Hepatocyte (in vitro differentiated cells): ENCODE data around the gene ALDH18A1. TPM values are rescaled to one million over a fixed set of nuclear protein-coding genes. Genes with fewer than 3 reads are reported as not detected.

Experiments used
- DNase-seq: peaks from one replicate; pipeline ENCODE4 v3.0.0-alpha.2; 2016; ENCODE audit warnings: low spot score
- H2AFZ ChIP-seq: fragments of 200-600 bp; sonication (generic); 2 replicates; pipeline ENCODE4 v1.6.0; 2016; ENCODE audit warnings: antibody characterized with exemption, mild to moderate bottlenecking
- H3K27ac ChIP-seq: fragments of 200-600 bp; sonication (generic); 2 replicates; pipeline ENCODE4 v1.5.1; 2016; ENCODE audit warnings: mild to moderate bottlenecking
- H3K27me3 ChIP-seq: fragments of 200-600 bp; sonication (generic); 2 replicates; pipeline ENCODE4 v1.6.1; 2016
- H3K36me3 ChIP-seq: fragments of 200-600 bp; sonication (generic); replicated peaks from 2 replicates; pipeline ENCODE4 v1.5.1; 2016; ENCODE audit warnings: low read depth; ENCODE audit not compliant: insufficient read depth
- H3K4me1 ChIP-seq: fragments of 200-600 bp; sonication (generic); 2 replicates; pipeline ENCODE4 v1.5.1; 2016; ENCODE audit warnings: mild to moderate bottlenecking, moderate library complexity; ENCODE audit not compliant: insufficient read depth
- H3K4me2 ChIP-seq: fragments of 200-600 bp; sonication (generic); 2 replicates; pipeline ENCODE4 v1.6.0; 2016
- H3K4me3 ChIP-seq: fragments of 200-600 bp; sonication (generic); 2 replicates; pipeline ENCODE4 v1.5.1; 2016; ENCODE audit warnings: mild to moderate bottlenecking
- H3K79me2 ChIP-seq: fragments of 200-600 bp; sonication (generic); 2 replicates; pipeline ENCODE4 v1.6.0; 2017; ENCODE audit warnings: mild to moderate bottlenecking
- H3K9me2 ChIP-seq: fragments of 200-600 bp; sonication (generic); replicated peaks from 2 replicates; pipeline ENCODE4 v1.6.0; 2017; ENCODE audit warnings: mild to moderate bottlenecking; ENCODE audit not compliant: insufficient read depth
- H3K9me3 ChIP-seq: fragments of 200-600 bp; sonication (generic); 2 replicates; pipeline ENCODE4 v1.5.1; 2016; ENCODE audit warnings: low read depth, mild to moderate bottlenecking
- H4K20me1 ChIP-seq: fragments of 200-600 bp; sonication (generic); 2 replicates; pipeline ENCODE4 v1.6.0; 2016; ENCODE audit warnings: mild to moderate bottlenecking; ENCODE audit not compliant: insufficient read depth, poor library complexity, severe bottlenecking
- CTCF ChIP-seq: fragments of 200-600 bp; sonication (generic); IDR thresholded peaks from 2 replicates; pipeline ENCODE4 v1.5.1; 2016; ENCODE audit warnings: antibody characterized with exemption, mild to moderate bottlenecking; ENCODE audit not compliant: poor library complexity
- EZH2 ChIP-seq: fragments of 200-600 bp; sonication (generic); IDR thresholded peaks from 2 replicates; pipeline ENCODE4 v1.6.1; 2016; ENCODE audit warnings: antibody characterized with exemption, mild to moderate bottlenecking, borderline replicate concordance
- EZH2phosphoT487 ChIP-seq: fragments of 200-600 bp; sonication (generic); IDR thresholded peaks from one replicate; pipeline ENCODE4 v1.6.1; 2018; ENCODE audit warnings: antibody characterized with exemption, mild to moderate bottlenecking, low read depth, moderate library complexity; ENCODE audit not compliant: unreplicated experiment, severe bottlenecking
- whole genome bisulfite sequencing: methylation state at CpG from one replicate; pipeline ENCODE4 v1.1.6; 2016; ENCODE audit warnings: low lambda C conversion rate; ENCODE audit errors: missing lambda C conversion rate; 5-methylcytosine and 5-hydroxymethylcytosine counted together
- polyA plus RNA-seq: library from polyadenylated mRNA; unstranded; fragments of >200 nt; fragmentation: Nextera tagmentation; extraction: Ambion mirVana; gene quantifications from 2 replicates; pipeline ENCODE4 v1.2.1, GENCODE V29; 2016
- total RNA-seq: library from RNA; depleted of rRNA; stranded (reverse); fragments of >200 nt; gene quantifications from 2 replicates; pipeline ENCODE4 v1.2.3, GENCODE V29; 2014

ALDH18A1 gene
- total RNA-seq (136 and 168 TPM in 2 replicates), polyA plus RNA-seq (105 and 106 TPM in 2 replicates)

GRCh38 chr10:95656291-95657164, at the start of gene ALDH18A1:
Gene ALDH18A1 (minus strand): TSS chr10:95656711. CDS start chr10:95653377, 3,334 bp downstream.
- H3K9me3 ChIP-seq, result peaks cover 5% of the 10 kb centered on the region
- H3K4me1 ChIP-seq, result no peaks in the 10 kb centered on the region
- no peaks in the 10 kb centered on the region for H3K36me3 ChIP-seq
- H3K27ac ChIP-seq, result peak within 1 kb of the TSS; percentile 84
- H2AFZ ChIP-seq, result peak within 1 kb of the TSS; percentile 48
- H3K79me2 ChIP-seq, result peaks cover 46% of the 10 kb centered on the region
- peaks cover 3% of the 10 kb centered on the region for H4K20me1 ChIP-seq
- TF ChIP-seq CTCF, result peak; percentile 9
- no peak for TF ChIP-seq EZH2phosphoT487
- H3K4me3 ChIP-seq, result peak within 1 kb of the TSS; percentile 65
- H3K27me3 ChIP-seq, result no peaks in the 10 kb centered on the region
- peak within 1 kb of the TSS; percentile 77 for H3K4me2 ChIP-seq
- DNase-seq, result peak; percentile 96
- WGBS, result under 1% methylated on average over 81 of the region's 83 CpGs
- H3K9me2 ChIP-seq, result no peaks in the 10 kb centered on the region

GRCh38 chr10:95698415-95698814, 41.9 kb upstream of the ALDH18A1 start:
- Histone ChIP-seq H3K4me2 (no peak overlapping the region), H4K20me1 (no peaks in the 10 kb centered on the region), H3K9me3 (no peaks in the 10 kb centered on the region), H3K27ac (no peak overlapping the region), H3K4me1 (no peaks in the 10 kb centered on the region), H3K36me3 (no peaks in the 10 kb centered on the region), H3K27me3 (no peaks in the 10 kb centered on the region), H3K4me3 (no peak overlapping the region), H3K9me2 (no peaks in the 10 kb centered on the region), H2AFZ (no peak overlapping the region), H3K79me2 (peaks cover 1% of the 10 kb centered on the region)
- no peak for TF ChIP-seq CTCF
- 64% methylated on average over 2 of the region's 2 CpGs for WGBS
- DNase-seq, result no peak

GRCh38 chr10:95697429-95697828, 40.9 kb upstream of the ALDH18A1 start:
- TF ChIP-seq EZH2, result no peak
- no peak for TF ChIP-seq CTCF
- TF ChIP-seq EZH2phosphoT487, result no peak
- H3K9me3 ChIP-seq, result no peaks in the 10 kb centered on the region
- H4K20me1 ChIP-seq, result no peaks in the 10 kb centered on the region
- no peak for DNase-seq
- no peaks in the 10 kb centered on the region for H3K27me3 ChIP-seq
- H3K27ac ChIP-seq, result no peak overlapping the region
- H3K4me1 ChIP-seq, result peaks cover 4% of the 10 kb centered on the region
- H3K36me3 ChIP-seq, result no peaks in the 10 kb centered on the region
- peaks cover 11% of the 10 kb centered on the region for H3K79me2 ChIP-seq
- WGBS, result 96% methylated on average over 3 of the region's 3 CpGs
- H3K4me2 ChIP-seq, result no peak overlapping the region
- no peaks in the 10 kb centered on the region for H3K9me2 ChIP-seq
- H2AFZ ChIP-seq, result no peak overlapping the region
- no peak overlapping the region for H3K4me3 ChIP-seq
